H1 (cell line): ENCODE measurements around the gene LAD1. TPM values are rescaled to one million over a fixed set of nuclear protein-coding genes. Genes with fewer than 3 reads are reported as not detected.

Experiments used
- CTCF ChIA-PET: fragments of 300-600 bp; sonication (Branson Sonifier 250); formaldehyde crosslinking; loops from one replicate; lab custom pipeline; 2021; ENCODE audit not compliant: partially characterized antibody; lab: Charles Lee
- POLR2A ChIA-PET: fragments of 300-600 bp; sonication (Branson Sonifier 250); formaldehyde crosslinking; loops from one replicate; lab custom pipeline; 2021; ENCODE audit warnings: inconsistent platforms; ENCODE audit not compliant: partially characterized antibody; lab: Charles Lee
- DNase-seq, 2 experiments: peaks; one replicate each; pipeline versions ENCODE4 v3.0.0 to v3.0.0-alpha.2; 2010 to 2022; ENCODE audit warnings: low spot score in 2 of 2, low read depth in 1 of 2, mixed read lengths in 1 of 2
- FAIRE-seq: peaks from 2 replicates; lab custom pipeline; 2011; peaks lifted over from hg19 to GRCh38; lab: Jason Lieb, UNC
- H2AFZ ChIP-seq: 2 replicates; pipeline ENCODE4 v1.8.1; 2012; ENCODE audit warnings: low read length, inconsistent platforms
- H2AK5ac ChIP-seq: 2 replicates; pipeline ENCODE4 v1.6.1; 2013; ENCODE audit warnings: low read depth, low read length
- H2BK120ac ChIP-seq: replicated peaks from 2 replicates; pipeline ENCODE3; 2013; ENCODE audit warnings: low read depth, low read length, inconsistent platforms
- H2BK12ac ChIP-seq: 2 replicates; pipeline ENCODE4 v1.6.1; 2013; ENCODE audit warnings: low read depth, low read length
- H2BK15ac ChIP-seq: 2 replicates; pipeline ENCODE4 v1.6.1; 2013; ENCODE audit warnings: low read length
- H2BK20ac ChIP-seq: 2 replicates; pipeline ENCODE4 v1.6.1; 2013; ENCODE audit warnings: low read length
- H2BK5ac ChIP-seq: 2 replicates; pipeline ENCODE4 v1.6.1; 2013; ENCODE audit warnings: low read depth, low read length
- H3K14ac ChIP-seq: 2 replicates; pipeline ENCODE4 v1.6.1; 2013; ENCODE audit warnings: inconsistent platforms; ENCODE audit not compliant: insufficient read length
- H3K18ac ChIP-seq: 2 replicates; pipeline ENCODE4 v1.6.1; 2013; ENCODE audit warnings: low read length; ENCODE audit errors: extremely low read depth
- H3K23ac ChIP-seq: 2 replicates; pipeline ENCODE4 v1.6.1; 2013; ENCODE audit warnings: inconsistent platforms; ENCODE audit not compliant: insufficient read length
- H3K23me2 ChIP-seq: 2 replicates; pipeline ENCODE4 v1.6.1; 2013; ENCODE audit warnings: low read depth, low read length
- H3K27ac ChIP-seq: 2 replicates; pipeline ENCODE4 v1.6.1; 2011; ENCODE audit warnings: low read depth, low read length, inconsistent platforms
- H3K27me3 ChIP-seq, 4 experiments: replicated peaks in 1 of 4; 1 replicate in 1 of 4; 2 replicates in 3 of 4; pipeline versions ENCODE4 v1.6.1 to v1.8.1; 2011 to 2013; ENCODE audit warnings: low read length in 3 of 4, mild to moderate bottlenecking in 3 of 4, inconsistent platforms in 2 of 4, mixed read lengths in 2 of 4, moderate library complexity in 1 of 4; ENCODE audit not compliant: control insufficient read depth in 3 of 4, insufficient read depth in 3 of 4; ENCODE audit errors: extremely low read depth in 1 of 4
- H3K36me3 ChIP-seq, 4 experiments: 2 replicates each; pipeline versions ENCODE4 v1.6.1 to v1.8.1; 2011 to 2013; ENCODE audit warnings: mild to moderate bottlenecking in 4 of 4, low read length in 3 of 4, moderate library complexity in 2 of 4, control low read depth in 1 of 4, inconsistent platforms in 1 of 4; ENCODE audit not compliant: insufficient read depth in 4 of 4, control insufficient read depth in 2 of 4
- H3K4ac ChIP-seq: replicated peaks from 2 replicates; pipeline ENCODE3; 2013; ENCODE audit warnings: low read length, low read depth, mixed read lengths, inconsistent platforms; ENCODE audit not compliant: insufficient read length
- H3K4me1 ChIP-seq, 4 experiments: replicated peaks in 1 of 4; 1 replicate in 1 of 4; 2 replicates in 3 of 4; pipeline versions ENCODE4 v1.6.1 to v1.8.1; 2011 to 2013; ENCODE audit warnings: low read length in 3 of 4, inconsistent platforms in 2 of 4, mixed read lengths in 1 of 4; ENCODE audit not compliant: insufficient read depth in 4 of 4, control insufficient read depth in 3 of 4
- H3K4me2 ChIP-seq, 2 experiments: 2 replicates each; pipeline versions ENCODE4 v1.6.1 to v1.8.1; 2011 to 2013; ENCODE audit warnings: low read depth in 2 of 2, low read length in 2 of 2, control low read depth in 1 of 2, inconsistent platforms in 1 of 2, mild to moderate bottlenecking in 1 of 2; ENCODE audit not compliant: insufficient read depth in 1 of 2
- H3K4me3 ChIP-seq, 4 experiments: fragments of 200-600, 300-600 bp in 1 of 4; sonication (generic), shearing (Covaris generic), sonication (Bioruptor Twin) in 1 of 4; 2 replicates each; pipeline versions ENCODE4 v1.5.1 to v1.8.1; 2011 to 2016; ENCODE audit warnings: low read length in 4 of 4, low read depth in 3 of 4, control low read depth in 2 of 4, inconsistent platforms in 2 of 4, mild to moderate bottlenecking in 2 of 4, mixed read lengths in 1 of 4, moderate library complexity in 1 of 4; ENCODE audit not compliant: insufficient read depth in 2 of 4; ENCODE audit errors: extremely low read depth in 1 of 4
- H3K56ac ChIP-seq: replicated peaks from 2 replicates; pipeline ENCODE3; 2013; ENCODE audit warnings: low read depth, mild to moderate bottlenecking, mixed read lengths, low read length, inconsistent platforms; ENCODE audit not compliant: insufficient read length
- H3K79me1 ChIP-seq: 2 replicates; pipeline ENCODE4 v1.6.1; 2013; ENCODE audit warnings: low read depth, low read length, control low read depth
- H3K79me2 ChIP-seq, 2 experiments: 2 replicates each; pipeline versions ENCODE4 v1.6.1 to v1.8.1; 2012 to 2013; ENCODE audit warnings: low read length in 2 of 2, mild to moderate bottlenecking in 2 of 2, inconsistent platforms in 1 of 2; ENCODE audit not compliant: insufficient read depth in 2 of 2, control insufficient read depth in 1 of 2
- H3K9ac ChIP-seq, 4 experiments: replicated peaks in 1 of 4; 1 replicate in 1 of 4; 2 replicates in 3 of 4; pipeline versions ENCODE4 v1.6.1 to v1.8.1; 2011 to 2013; ENCODE audit warnings: low read depth in 3 of 4, low read length in 3 of 4, control low read depth in 2 of 4, mild to moderate bottlenecking in 2 of 4, moderate library complexity in 2 of 4, inconsistent platforms in 1 of 4; ENCODE audit errors: extremely low read depth in 1 of 4
- H3K9me3 ChIP-seq, 2 experiments: 2 replicates each; pipeline versions ENCODE4 v1.6.1 to v1.8.1; 2012 to 2013; ENCODE audit warnings: mild to moderate bottlenecking in 2 of 2, moderate library complexity in 2 of 2, control low read depth in 1 of 2, inconsistent platforms in 1 of 2, low read depth in 1 of 2, low read length in 1 of 2, mixed read lengths in 1 of 2; ENCODE audit not compliant: insufficient read depth in 2 of 2
- H4K20me1 ChIP-seq, 2 experiments: replicated peaks in 1 of 2; 2 replicates each; pipeline versions ENCODE3 to v1.8.1; 2011 to 2013; ENCODE audit warnings: inconsistent platforms in 2 of 2, low read length in 2 of 2, mild to moderate bottlenecking in 1 of 2; ENCODE audit not compliant: insufficient read depth in 2 of 2, control insufficient read depth in 1 of 2
- H4K5ac ChIP-seq: 2 replicates; pipeline ENCODE4 v1.6.1; 2013; ENCODE audit warnings: low read length, low read depth, mixed read lengths, inconsistent platforms; ENCODE audit not compliant: insufficient read length
- H4K8ac ChIP-seq: 2 replicates; pipeline ENCODE4 v1.8.0; 2013; ENCODE audit warnings: mild to moderate bottlenecking, moderate library complexity, low read length, inconsistent platforms; ENCODE audit not compliant: insufficient read depth; ENCODE audit errors: extremely low read depth
- H4K91ac ChIP-seq: replicated peaks from 2 replicates; pipeline ENCODE3; 2013; ENCODE audit warnings: low read length, mixed read lengths, inconsistent platforms; ENCODE audit not compliant: insufficient read length
- ATF2 ChIP-seq: IDR thresholded peaks from 2 replicates; pipeline ENCODE4 v1.6.1; 2012; ENCODE audit warnings: low read length, inconsistent platforms
- CTCF ChIP-seq, 3 experiments: IDR thresholded peaks; 1 replicate in 2 of 3; 2 replicates in 1 of 3; pipeline versions ENCODE4 v1.5.1 to v1.6.1; 2011; ENCODE audit warnings: low read length in 3 of 3, mild to moderate bottlenecking in 3 of 3, inconsistent platforms in 2 of 3, low read depth in 1 of 3, moderate library complexity in 1 of 3; ENCODE audit not compliant: insufficient read depth in 1 of 3; ENCODE audit errors: control extremely low read depth in 1 of 3
- KDM4A ChIP-seq: IDR thresholded peaks from one replicate; pipeline ENCODE4 v1.7.1; 2012; ENCODE audit warnings: low read depth, mild to moderate bottlenecking, moderate library complexity, low read length, inconsistent platforms; ENCODE audit not compliant: severe bottlenecking
- POU5F1 ChIP-seq: IDR thresholded peaks from 2 replicates; pipeline ENCODE4 v1.6.1; 2011; ENCODE audit warnings: low read depth, mild to moderate bottlenecking, low read length, moderate library complexity
- WGBS, 2 experiments: shearing (Covaris generic) in 1 of 2; methylation state at CpG; one replicate each; pipeline versions ENCODE4 v1.1.6 to v1.1.7; 2013 to 2015; ENCODE audit warnings: low lambda C conversion rate in 2 of 2, mixed read lengths in 2 of 2, inconsistent platforms in 1 of 2, low coverage in 1 of 2, missing lambda C conversion rate in 1 of 2; ENCODE audit not compliant: insufficient replicate concordance in 2 of 2, insufficient coverage in 1 of 2, insufficient read length in 1 of 2; ENCODE audit errors: extremely low coverage in 1 of 2, missing lambda C conversion rate in 1 of 2; 5-methylcytosine and 5-hydroxymethylcytosine counted together
- polyA plus RNA-seq, 7 experiments: library from polyadenylated mRNA; depleted of rRNA in 3 of 7; stranded (reverse) in 5 of 7; unstranded in 2 of 7; fragments of >200 nt in 5 of 7; fragments of 200-250 nt in 2 of 7; gene quantifications; 1 replicate in 5 of 7; 2 replicates in 1 of 7; 4 replicates in 1 of 7; pipeline versions ENCODE4 v1.2.1 to v1.2.3, GENCODE V29; 2011 to 2013; ENCODE audit warnings: missing spikeins in 2 of 7, mixed read lengths in 2 of 7
- total RNA-seq: library from RNA; stranded (reverse); fragmentation: NEBNext Ultra II Directional; extraction: Animal tissue kit (Norgen Biotek cat#: 25700); gene quantifications from 2 replicates; pipeline ENCODE4 v1.2.1, GENCODE V29; 2021

Gene LAD1
- total and polyA plus RNA-seq, 2 of the 8 experiments (the other 6 are each of a cell fraction or from before 2014, with no cell fraction given): 9.3 to 32.8 TPM

DNA sequence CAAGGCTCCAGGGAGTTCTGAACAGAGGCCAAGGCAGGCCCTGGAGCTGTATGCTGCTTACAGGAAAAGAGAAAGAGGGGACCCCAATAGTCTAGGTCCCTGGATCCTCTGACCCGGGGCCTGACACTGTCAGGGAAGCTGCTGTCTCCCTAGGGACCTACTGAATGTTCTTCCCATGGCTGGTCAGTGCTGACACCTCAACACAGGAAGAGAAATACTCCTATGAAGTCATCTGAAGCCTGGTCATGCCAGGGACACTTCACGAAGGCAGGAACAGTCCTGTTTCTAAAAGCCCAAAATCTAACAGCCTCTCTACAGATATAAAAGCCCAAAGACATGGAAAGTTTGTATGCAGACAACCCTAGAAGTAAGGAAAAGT is 1.7 kb upstream of the LAD1 start:
- WGBS, 2 experiments: 89% methylated on average over 2 of the region's 2 CpGs; no CpG with 5 or more reads in 1 of the 2 experiments
- H4K8ac ChIP-seq: no peak overlapping the region
- peaks cover 0 to 3% of the 10 kb centered on the region in 2 experiments for H4K20me1 ChIP-seq
- no peak overlapping the region for H2AK5ac ChIP-seq
- H3K27me3 ChIP-seq: peaks cover 0 to 12% (median 2%) of the 10 kb centered on the region in 4 experiments; a peak in 5 of 7 replicates
- peaks cover 3 to 19% (median 14%) of the 10 kb centered on the region in 4 experiments for H3K4me1 ChIP-seq
- H3K14ac ChIP-seq: no peak overlapping the region
- H2AFZ ChIP-seq: no peak overlapping the region
- H2BK20ac ChIP-seq: no peak overlapping the region
- no peak overlapping the region for H3K18ac ChIP-seq
- H2BK15ac ChIP-seq: no peak overlapping the region
- ChIA-PET CTCF (interaction anchor here (0.9 to 14.7 kb wide), 7 partner anchors 9 to 147 kb away, joined by 3 to 371 read pairs (median 5); partner anchors contain the start of gene TNNT2), POLR2A (interaction anchor here (1.3 to 2.2 kb wide), 6 partner anchors 9 to 69 kb away, joined by 4 to 13 read pairs (median 6); partner anchors contain the start of gene PHLDA3)
- peaks cover 0 to 3% of the 10 kb centered on the region in 2 experiments; a peak in 1 of 4 replicates for H3K79me2 ChIP-seq
- no peaks in the 10 kb centered on the region for H3K9me3 ChIP-seq
- no peak overlapping the region for H3K4me3 ChIP-seq
- H2BK120ac ChIP-seq: no peak overlapping the region
- H3K56ac ChIP-seq: no peak overlapping the region
- H3K4ac ChIP-seq: no peak overlapping the region
- no peak for FAIRE-seq
- no peak overlapping the region for H2BK5ac ChIP-seq
- H3K9ac ChIP-seq: no peak overlapping the region
- peaks cover 5% of the 10 kb centered on the region; the same call in 1 of the 2 replicates for H3K23me2 ChIP-seq
- DNase-seq: no peak
- TF ChIP-seq CTCF (IDR thresholded peaks at IDR 0.05; ENCODE audit: control extremely low read depth in 1 of 3, insufficient read depth in 1 of 3, low read depth in 1 of 3, low read length in 3 of 3): no peak
- TF ChIP-seq ATF2: no peak
- no peak for TF ChIP-seq POU5F1
- no peak for TF ChIP-seq KDM4A
- peaks cover 2% of the 10 kb centered on the region for H3K79me1 ChIP-seq
- H4K91ac ChIP-seq: no peak overlapping the region
- H4K5ac ChIP-seq: no peak overlapping the region
- H3K4me2 ChIP-seq: no peak overlapping the region; a peak in 1 of 4 replicates
- H2BK12ac ChIP-seq: peak overlapping the region; percentile 44; the same call in 1 of the 2 replicates
- H3K27ac ChIP-seq: no peak overlapping the region
- H3K36me3 ChIP-seq: no peaks in the 10 kb centered on the region
- H3K23ac ChIP-seq: no peak overlapping the region
